Stimulated activated naive CD8-positive, alpha-beta T cell treated with anti-CD3 and anti-CD28 coated beads, Interleukin-15, Interleukin-2, amounts not matched to agents 100 ng/mL and 50 ng/mL, for 24 hours (primary cell): ENCODE measurements around the gene ITPRIP.

Experiments used
- H3K27ac Mint-ChIP-seq: one replicate; pipeline ENCODE4 v1.8.0; 2021; ENCODE audit warnings: mild to moderate bottlenecking, mixed read lengths
- H3K27me3 Mint-ChIP-seq: one replicate; pipeline ENCODE4 v1.8.0; 2021; ENCODE audit warnings: mixed read lengths
- H3K36me3 Mint-ChIP-seq: one replicate; pipeline ENCODE4 v1.8.0; 2021; ENCODE audit warnings: low read depth, mixed read lengths
- H3K4me1 Mint-ChIP-seq: one replicate; pipeline ENCODE4 v1.8.0; 2021; ENCODE audit warnings: low read depth, mixed read lengths
- H3K4me3 Mint-ChIP-seq: one replicate; pipeline ENCODE4 v1.8.0; 2021; ENCODE audit warnings: mild to moderate bottlenecking, mixed read lengths
- H3K9me3 Mint-ChIP-seq: one replicate; pipeline ENCODE4 v1.8.0; 2021; ENCODE audit warnings: mixed read lengths

ITPRIP gene

DNA sequence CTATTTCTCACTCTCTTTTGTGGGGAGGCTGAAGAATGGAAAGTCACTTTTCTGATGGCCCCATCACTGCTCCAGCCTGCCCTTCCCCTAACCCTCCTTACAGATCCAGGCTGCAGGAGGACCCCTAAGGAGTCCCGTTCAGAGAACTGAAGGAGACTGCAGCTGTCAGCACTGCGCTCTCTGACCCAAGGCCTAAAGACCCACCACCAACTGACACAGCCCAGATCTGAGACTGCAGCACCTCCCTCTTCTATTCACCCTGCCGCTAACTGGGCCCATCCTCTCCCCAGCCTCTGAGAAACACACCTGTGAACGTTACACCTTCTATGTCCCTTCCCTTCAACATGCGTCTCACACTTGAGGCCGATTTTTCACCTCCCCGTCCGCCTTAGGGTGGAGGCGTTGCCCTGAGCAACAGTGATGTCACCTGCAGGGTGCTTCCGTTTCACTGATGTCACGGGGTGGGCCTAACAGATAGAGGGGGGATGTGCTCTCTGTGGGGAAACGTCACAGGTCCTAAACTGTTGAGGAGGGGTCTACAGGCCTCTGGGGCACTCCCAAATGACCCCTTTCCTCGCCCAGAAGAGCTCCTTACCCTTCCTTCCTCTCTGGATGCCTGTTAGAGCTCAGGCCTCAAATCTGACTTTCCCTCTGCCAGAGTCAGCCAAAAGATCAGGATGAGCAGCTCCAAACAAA is 5.1 kb downstream of the ITPRIP start:
- Mint-ChIP-seq H3K27ac (peak overlapping the region; percentile 77), H3K4me3 (peak overlapping the region; percentile 38), H3K4me1 (peaks cover 87% of the 10 kb centered on the region), H3K36me3 (peaks cover 39% of the 10 kb centered on the region), H3K27me3 (no peaks in the 10 kb centered on the region), H3K9me3 (no peaks in the 10 kb centered on the region)

DNA sequence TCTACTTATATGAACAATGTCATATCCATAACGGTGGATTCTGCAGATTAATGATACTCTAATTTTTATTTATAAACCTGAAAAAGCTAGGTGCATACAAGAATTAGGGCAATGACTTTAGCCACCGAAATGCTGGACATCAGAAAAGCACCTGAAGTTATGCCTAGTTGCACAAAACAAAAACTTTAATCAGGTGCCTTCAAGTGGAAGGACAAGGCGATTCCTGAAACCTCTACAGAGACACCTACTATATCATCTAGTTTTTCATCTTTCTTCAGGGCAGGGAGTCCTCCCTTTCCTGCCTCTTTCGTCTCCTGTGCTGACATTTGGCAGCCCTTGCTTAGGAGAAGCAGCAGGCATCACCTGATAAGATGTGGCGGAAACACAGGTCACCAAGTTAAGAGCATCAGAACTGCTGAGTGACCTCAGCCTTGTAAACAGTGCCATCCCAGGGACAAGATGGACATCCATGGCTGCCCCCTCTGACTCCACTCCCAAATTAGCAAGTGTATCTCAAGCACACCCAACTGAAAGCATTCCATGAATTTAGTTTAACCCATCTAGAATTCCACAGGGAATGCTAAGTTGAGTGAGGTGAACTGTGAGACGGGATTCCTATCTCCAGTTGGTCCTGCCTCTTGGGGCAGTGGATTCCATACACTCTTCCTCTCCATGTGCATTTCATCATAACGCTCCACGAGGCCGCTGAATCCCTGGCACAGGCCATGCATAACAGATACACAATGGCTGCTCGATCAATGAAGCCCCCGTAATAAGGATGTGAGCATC is 5.8 kb downstream of the ITPRIP start:
- Mint-ChIP-seq H3K4me1 (peaks cover 95% of the 10 kb centered on the region), H3K9me3 (no peaks in the 10 kb centered on the region), H3K4me3 (peak overlapping the region; percentile 38), H3K36me3 (peaks cover 40% of the 10 kb centered on the region), H3K27me3 (no peaks in the 10 kb centered on the region), H3K27ac (peak overlapping the region; percentile 77)

DNA sequence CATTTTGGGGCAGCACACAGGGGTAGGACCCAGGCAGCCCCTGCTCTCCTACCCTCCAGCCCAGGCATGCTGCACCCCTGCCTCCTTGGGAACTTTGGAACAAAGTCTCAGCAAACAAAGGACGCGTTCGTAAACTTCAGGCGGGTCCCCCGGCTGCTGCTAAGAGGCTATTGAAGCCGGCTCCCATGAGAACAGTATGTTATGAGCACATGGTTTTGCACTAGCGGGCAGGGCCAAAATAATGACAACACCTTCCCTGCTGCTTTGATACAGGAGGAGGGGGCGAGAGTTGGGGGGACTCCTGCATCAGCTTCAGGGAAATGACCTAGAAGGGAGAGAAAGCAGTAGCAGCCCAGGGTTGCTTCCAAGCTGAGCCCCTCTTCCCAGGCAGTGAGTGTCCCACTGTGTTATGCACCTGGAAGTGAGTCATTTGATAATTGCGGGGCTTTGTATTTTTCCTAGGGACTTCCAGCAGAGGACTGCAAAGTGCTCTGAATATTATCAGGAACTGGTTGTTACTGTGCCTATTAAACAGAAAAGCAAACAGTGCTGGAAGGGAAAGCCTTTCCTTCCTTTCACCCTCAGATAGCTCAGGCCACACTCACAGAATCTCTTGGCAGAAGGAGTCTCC is 6.9 kb downstream of the ITPRIP start:
- Mint-ChIP-seq H3K27ac (peak overlapping the region; percentile 94), H3K9me3 (no peaks in the 10 kb centered on the region), H3K27me3 (no peaks in the 10 kb centered on the region), H3K4me1 (peaks cover 99% of the 10 kb centered on the region), H3K4me3 (peak overlapping the region; percentile 1), H3K36me3 (peaks cover 42% of the 10 kb centered on the region)

DNA sequence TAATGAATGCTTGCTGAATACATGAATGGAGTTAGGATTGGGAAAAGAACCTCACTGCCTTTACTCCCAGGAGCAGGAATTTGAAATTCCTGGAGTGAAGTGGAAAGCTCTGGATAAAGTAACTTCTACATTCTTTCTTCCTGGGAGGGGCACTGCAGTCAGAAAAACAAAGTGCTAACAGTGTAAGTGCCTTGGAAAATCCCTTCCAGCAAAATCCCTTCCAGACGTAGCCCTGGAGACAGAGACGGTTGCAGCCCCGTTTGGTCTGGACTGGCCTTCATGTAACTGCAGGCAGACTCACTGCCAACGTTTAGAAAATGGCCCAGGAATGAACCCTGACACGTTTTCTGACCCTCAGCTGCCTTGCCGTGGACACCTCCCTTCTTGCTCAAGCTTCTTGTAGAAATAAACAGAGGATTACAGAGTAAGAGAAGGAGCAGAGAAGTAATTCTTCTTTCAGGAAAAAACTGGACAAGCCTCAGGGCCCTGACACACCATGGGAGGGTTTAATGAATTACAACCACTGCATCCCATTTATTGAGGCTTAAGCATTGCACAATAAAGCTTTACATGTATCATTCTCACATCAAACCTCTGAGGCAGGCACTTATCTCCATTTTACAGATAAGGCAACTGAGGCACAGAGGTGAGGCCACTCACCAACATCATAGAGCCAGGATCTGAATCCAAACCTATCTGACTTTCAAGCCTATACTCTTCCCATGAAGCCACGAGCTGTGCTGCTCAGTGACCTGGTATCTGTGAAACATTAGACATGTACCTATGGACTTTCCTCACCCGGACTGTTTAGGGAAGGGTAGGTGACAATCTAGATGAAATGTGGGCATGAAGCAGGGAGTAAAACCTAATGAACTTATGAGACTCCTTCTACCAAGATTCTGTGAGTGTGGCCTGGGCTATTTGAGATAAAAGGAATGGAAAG is 7.8 kb downstream of the ITPRIP start:
- no peaks in the 10 kb centered on the region for H3K27me3 Mint-ChIP-seq
- peak overlapping the region; percentile 79 for H3K4me3 Mint-ChIP-seq

DNA sequence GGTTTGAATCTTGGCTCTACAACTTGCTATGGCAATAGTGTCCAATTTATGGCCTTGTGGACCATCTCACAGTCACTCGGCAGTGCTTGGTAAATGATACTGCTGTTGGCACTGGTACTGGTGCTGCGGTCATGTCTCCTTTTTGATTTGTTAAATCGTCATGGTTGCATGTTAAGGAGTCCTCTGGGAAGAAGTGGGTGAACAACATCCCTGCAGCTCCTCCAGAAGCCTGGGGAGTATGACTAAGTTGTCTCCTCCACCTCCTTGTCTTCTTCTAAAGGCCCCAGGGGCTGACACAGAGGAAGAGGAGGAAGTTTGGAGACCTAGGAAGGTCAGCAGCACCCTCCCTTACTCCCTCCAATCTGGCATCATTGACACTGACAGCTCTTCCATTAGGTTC is 8.5 kb downstream of the ITPRIP start:
- Mint-ChIP-seq H3K4me1 (peaks cover 99% of the 10 kb centered on the region), H3K9me3 (no peaks in the 10 kb centered on the region), H3K27me3 (no peaks in the 10 kb centered on the region), H3K36me3 (peaks cover 40% of the 10 kb centered on the region), H3K27ac (peak overlapping the region; percentile 94), H3K4me3 (peak overlapping the region; percentile 79)

More for the DNA sequence above, 7.8 kb downstream of the ITPRIP start:
- Mint-ChIP-seq H3K9me3 (no peaks in the 10 kb centered on the region), H3K4me1 (peaks cover 99% of the 10 kb centered on the region), H3K36me3 (peaks cover 41% of the 10 kb centered on the region), H3K27ac (peak overlapping the region; percentile 94)

DNA sequence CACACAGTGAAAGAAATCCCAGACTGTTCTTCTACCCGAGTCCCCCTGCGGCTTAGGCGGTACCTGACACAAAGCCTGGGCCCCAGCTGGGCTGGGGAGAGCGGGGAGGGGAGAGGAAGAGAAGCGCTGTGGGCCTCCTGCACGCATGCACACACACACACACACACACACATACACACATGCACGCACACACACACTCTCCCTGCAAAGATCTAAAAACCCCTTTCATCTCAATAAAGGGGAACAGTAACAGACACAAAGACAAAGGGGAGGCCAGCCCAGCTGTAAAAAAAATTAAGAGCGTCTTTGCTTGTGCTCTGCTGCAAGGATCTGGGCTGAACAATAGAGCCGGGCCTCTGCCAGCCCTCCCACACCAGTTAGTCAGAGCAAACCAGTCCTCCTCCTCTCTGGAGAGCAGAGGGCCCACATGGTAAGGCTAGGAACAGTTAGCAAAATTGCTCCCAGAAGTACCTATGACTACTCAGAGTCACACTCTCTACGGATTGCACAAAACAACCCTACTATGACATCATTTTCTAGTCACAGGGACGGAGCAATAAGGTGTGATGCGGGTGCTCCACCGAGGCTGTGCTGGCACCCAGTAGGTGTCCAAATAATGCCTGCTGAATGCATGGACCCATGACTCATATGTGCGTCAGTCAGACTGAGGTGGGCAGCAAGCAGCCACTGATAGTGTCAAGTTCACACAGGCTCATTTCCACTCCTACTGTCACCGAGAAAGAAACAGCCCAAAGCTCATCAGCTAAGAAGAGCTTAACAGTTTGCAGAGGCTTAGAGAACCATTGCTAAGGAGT is 9.2 kb downstream of the ITPRIP start:
- Mint-ChIP-seq H3K36me3 (peaks cover 39% of the 10 kb centered on the region), H3K27me3 (no peaks in the 10 kb centered on the region), H3K27ac (peak overlapping the region; percentile 94), H3K4me3 (peak overlapping the region; percentile 79), H3K4me1 (peaks cover 99% of the 10 kb centered on the region), H3K9me3 (no peaks in the 10 kb centered on the region)

DNA sequence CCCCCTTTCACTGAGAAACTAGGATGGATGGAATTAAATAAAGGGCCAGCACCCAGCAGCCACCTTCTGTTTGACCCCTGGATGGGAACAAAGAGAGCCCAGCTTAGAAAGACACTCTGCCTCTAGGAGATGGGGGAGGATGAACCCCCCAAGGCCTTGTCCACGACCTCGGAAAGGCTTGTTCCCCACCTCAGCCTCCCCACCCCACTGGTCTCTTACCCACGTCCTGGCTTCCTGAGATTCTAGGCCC is 9.7 kb downstream of the ITPRIP start:
- Mint-ChIP-seq H3K36me3 (peaks cover 39% of the 10 kb centered on the region), H3K27ac (peak overlapping the region; percentile 94), H3K4me3 (peak overlapping the region; percentile 79), H3K9me3 (no peaks in the 10 kb centered on the region), H3K4me1 (peaks cover 99% of the 10 kb centered on the region), H3K27me3 (no peaks in the 10 kb centered on the region)

DNA sequence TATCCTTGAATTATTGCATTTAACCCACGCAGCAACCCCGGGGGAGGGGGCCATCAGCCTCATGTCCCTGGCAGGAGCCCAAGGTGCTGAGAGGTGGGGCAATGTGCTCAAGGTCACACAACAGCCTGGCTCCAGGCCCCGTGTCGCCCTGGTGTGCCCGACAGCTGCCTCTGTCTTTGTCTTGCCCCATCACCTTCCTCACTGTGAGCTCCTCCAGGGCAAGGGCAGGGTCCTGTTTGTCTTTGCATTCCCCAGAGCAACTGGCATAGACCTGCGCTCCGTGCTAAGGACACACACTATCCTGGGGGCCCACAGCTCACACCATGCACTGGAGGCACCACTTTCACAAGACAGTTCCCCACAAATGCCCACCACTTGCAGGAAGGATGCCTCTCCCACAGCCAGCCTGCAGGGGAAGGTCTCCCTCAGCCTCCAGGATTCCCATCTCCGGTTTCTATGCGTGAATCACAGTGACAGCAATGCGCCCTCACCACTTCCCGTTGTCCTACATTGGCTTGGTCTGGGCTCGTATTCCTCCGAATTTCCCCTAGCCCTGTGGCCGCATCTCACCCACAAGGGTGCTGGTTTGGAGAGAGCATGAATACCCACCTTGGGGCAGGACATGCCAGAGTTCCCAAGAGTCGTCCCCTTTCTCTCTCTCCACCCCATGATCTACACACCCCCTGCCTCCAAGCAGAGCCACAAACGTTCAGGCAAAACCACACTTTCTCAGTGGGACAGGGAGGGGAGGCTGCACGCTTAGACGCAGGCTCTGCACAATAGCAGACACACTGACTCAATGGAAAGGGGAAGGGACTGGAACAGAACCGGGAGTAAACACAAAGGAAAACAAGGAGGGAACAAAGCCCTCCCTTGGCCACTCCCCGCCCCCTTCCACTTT is 10.3 kb downstream of the ITPRIP start:
- Mint-ChIP-seq H3K9me3 (no peaks in the 10 kb centered on the region), H3K4me3 (peak overlapping the region; percentile 79), H3K36me3 (peaks cover 33% of the 10 kb centered on the region), H3K4me1 (peaks cover 99% of the 10 kb centered on the region), H3K27me3 (no peaks in the 10 kb centered on the region), H3K27ac (peak overlapping the region; percentile 94)

DNA sequence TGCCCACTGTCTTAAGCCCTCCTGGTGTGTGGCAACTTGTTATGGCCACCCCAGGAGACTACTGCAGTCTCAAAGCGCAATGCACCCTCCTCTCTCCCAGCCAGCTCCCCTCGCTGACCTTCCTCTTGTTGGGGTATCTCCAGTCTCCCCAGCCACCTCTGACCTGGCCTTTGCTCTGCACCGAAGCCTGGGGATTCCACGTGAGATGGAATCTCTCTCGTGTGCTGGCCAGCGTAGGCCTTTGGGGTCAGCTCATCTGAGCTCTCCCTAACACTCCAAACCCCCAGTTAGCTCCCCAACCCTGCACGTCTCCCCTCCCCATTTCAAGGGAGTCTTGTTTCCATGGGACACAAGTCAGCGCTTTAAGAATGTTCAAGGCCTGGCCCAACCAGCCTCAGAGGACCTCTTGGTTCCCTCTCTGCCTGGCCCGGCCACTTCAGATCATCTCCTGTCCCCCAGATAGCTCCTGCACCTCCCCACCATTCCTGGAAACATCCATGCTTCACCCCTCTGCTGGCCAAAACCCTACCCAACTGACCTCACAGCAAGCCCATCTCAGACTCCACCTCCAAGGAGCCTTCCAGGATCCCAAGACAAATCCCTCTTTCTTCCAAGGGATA is 11.2 kb downstream of the ITPRIP start:
- peak overlapping the region; percentile 94 for H3K27ac Mint-ChIP-seq
- H3K36me3 Mint-ChIP-seq, result peaks cover 28% of the 10 kb centered on the region
- H3K4me3 Mint-ChIP-seq, result peak overlapping the region; percentile 79
- H3K27me3 Mint-ChIP-seq, result no peaks in the 10 kb centered on the region
- peaks cover 100% of the 10 kb centered on the region for H3K4me1 Mint-ChIP-seq
- H3K9me3 Mint-ChIP-seq, result no peaks in the 10 kb centered on the region

DNA sequence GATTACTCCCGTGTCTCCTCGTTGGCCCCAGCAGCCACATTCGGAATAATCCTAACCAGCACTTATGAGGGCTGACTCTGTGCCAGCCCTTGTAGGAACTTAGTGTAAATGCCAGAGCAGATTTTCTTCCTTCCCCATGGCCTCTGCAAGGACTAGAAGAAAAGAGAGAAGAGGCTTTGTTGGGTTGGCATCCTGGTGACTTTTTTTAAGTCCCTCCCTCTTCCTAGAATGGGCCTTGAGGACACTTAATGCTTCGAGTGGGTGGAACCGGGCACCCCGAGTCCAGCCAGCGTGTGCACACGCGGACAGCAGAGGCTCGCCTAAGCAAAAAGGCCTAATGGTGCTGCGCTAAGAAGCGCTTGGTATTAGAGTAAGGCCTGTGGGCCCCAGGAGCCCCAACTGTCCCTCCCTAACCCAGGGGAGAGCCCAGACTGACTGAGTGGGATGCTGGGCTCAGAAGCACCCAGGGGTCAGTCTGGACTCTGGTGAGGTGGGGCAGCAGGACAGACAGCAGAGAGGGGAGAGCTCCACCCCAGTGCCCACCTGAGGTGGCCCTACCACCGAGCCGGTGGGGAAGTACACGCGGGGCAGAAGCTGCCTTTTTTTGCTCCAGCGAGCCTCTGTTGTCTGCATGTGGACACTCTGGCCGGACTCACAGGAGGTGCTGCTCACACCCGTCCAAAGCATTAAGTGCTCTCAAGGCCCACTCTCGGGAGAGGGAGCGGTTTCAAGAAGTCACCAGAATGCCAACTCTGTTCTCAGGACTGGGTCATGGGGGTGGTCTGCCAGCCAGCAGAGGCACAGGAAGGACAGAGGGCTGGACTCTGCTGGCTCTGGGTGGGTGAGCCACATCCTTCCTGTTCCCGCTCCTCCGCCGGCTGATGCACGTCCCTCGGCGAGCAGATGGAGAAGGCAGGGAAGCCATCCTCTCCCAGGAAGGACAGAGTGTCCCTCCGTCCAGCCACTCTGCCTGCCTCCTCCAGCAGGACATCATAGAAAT is 12.5 kb downstream of the ITPRIP start:
- Mint-ChIP-seq H3K4me1 (peaks cover 99% of the 10 kb centered on the region), H3K27ac (peak overlapping the region; percentile 94), H3K4me3 (peak overlapping the region; percentile 79), H3K27me3 (no peaks in the 10 kb centered on the region), H3K36me3 (peaks cover 22% of the 10 kb centered on the region), H3K9me3 (no peaks in the 10 kb centered on the region)

DNA sequence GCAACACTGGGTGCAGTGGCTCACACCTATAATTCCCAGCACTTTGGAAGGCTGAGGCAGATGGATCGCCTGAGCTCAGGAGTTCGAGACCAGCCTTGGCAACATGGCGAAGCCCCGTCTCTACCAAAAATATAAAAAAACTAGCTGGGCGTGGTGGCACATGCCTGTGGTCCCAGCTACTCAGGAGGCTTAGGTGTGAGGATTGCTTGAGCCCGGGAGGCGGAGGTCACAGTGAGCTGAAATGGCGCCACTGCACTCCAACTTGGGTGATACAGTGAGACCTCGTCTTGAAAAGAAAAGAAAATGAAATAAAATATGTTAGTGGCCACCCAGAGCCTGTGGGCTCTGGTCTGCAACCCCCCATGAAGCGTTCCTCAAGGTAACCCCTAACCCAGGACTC is 13.3 kb downstream of the ITPRIP start:
- peaks cover 99% of the 10 kb centered on the region for H3K4me1 Mint-ChIP-seq
- H3K4me3 Mint-ChIP-seq, result peak overlapping the region; percentile 43
- H3K27me3 Mint-ChIP-seq, result no peaks in the 10 kb centered on the region
- peaks cover 20% of the 10 kb centered on the region for H3K36me3 Mint-ChIP-seq
- H3K27ac Mint-ChIP-seq, result peak overlapping the region; percentile 86
- no peaks in the 10 kb centered on the region for H3K9me3 Mint-ChIP-seq

DNA sequence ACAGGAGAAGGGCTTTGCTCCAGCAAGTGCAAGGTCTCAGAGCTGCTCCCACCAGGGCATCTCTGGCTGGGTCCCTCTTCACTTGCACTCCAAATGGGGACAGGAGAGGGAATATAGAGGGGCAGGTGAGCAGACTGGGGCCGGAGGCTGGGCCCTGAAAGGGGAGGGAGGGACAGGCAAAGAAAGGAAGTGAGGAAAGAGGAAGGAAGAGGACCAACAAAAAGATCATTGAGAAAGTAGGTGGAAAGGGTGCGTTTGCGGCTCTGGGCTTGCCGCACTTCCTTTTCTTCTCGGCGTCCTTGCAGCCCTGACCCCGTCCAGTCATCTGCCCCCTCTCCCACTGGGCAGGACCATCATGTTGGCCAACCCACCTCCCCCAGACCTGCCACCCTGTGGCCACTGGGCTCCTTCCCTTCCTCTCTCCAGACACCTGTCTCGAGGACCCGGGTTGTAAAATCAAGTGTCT is 14.0 kb downstream of the ITPRIP start:
- H3K4me3 Mint-ChIP-seq, result peak overlapping the region; percentile 43
- H3K9me3 Mint-ChIP-seq, result no peaks in the 10 kb centered on the region
- peaks cover 99% of the 10 kb centered on the region for H3K4me1 Mint-ChIP-seq
- H3K27me3 Mint-ChIP-seq, result no peaks in the 10 kb centered on the region
- peak overlapping the region; percentile 86 for H3K27ac Mint-ChIP-seq
- peaks cover 20% of the 10 kb centered on the region for H3K36me3 Mint-ChIP-seq
